ENCODE measurements around the gene SLC25A28.

SLC25A28 gene

GRCh38 chr10:99569961-99570360 lies 50.3 kb downstream of the SLC25A28 start:
- POLR2A ChIA-PET, result no interaction called here
- CTCF ChIA-PET, result no interaction called here
- Histone ChIP-seq H3K27ac (ENCODE audit: insufficient read depth in 1 of 2, low read depth in 1 of 2, low read length in 2 of 2, poor library complexity in 1 of 2, severe bottlenecking in 2 of 2) (no peak overlapping the region), H3K27me3 (replicated peaks in 2 of 5; ENCODE audit: control insufficient read depth in 4 of 5, insufficient read depth in 5 of 5, low read length in 4 of 5) (no peaks in the 10 kb centered on the region), H3K4me1 (ENCODE audit: control extremely low read depth in 1 of 4, control insufficient read depth in 4 of 4, insufficient read depth in 4 of 4, low read length in 3 of 4) (no peaks in the 10 kb centered on the region), H3K4me3 (ENCODE audit: control insufficient read depth in 1 of 7, extremely low read depth in 1 of 7, insufficient read depth in 4 of 7, low read depth in 2 of 7, low read length in 6 of 7) (no peak overlapping the region), H3K36me3 (ENCODE audit: control insufficient read depth in 4 of 4, insufficient read depth in 4 of 4, low read length in 3 of 4) (no peaks in the 10 kb centered on the region), H3K9me3 (ENCODE audit: control extremely low read depth in 1 of 5, control insufficient read depth in 4 of 5, insufficient read depth in 2 of 5, low read depth in 1 of 5, low read length in 4 of 5) (no peaks in the 10 kb centered on the region)
- no peak for DNase-seq

GRCh38 chr10:99569253-99569939 lies 50.8 kb downstream of the SLC25A28 start:
- ChIA-PET CTCF (no interaction called here), POLR2A (no interaction called here)
- H3K4me1 ChIP-seq (ENCODE audit: control extremely low read depth in 1 of 4, control insufficient read depth in 4 of 4, insufficient read depth in 4 of 4, low read length in 3 of 4), result peaks cover 0 to 2% (median 0%) of the 10 kb centered on the region in 4 experiments
- H3K9me3 ChIP-seq (ENCODE audit: control extremely low read depth in 1 of 5, control insufficient read depth in 4 of 5, insufficient read depth in 2 of 5, low read depth in 1 of 5, low read length in 4 of 5), result no peaks in the 10 kb centered on the region
- no peaks in the 10 kb centered on the region for H3K36me3 ChIP-seq (ENCODE audit: control insufficient read depth in 4 of 4, insufficient read depth in 4 of 4, low read length in 3 of 4)
- WGBS (ENCODE audit: insufficient coverage), result 72% methylated on average over 5 of the region's 11 CpGs
- H3K27ac ChIP-seq (ENCODE audit: insufficient read depth in 1 of 2, low read depth in 1 of 2, low read length in 2 of 2, poor library complexity in 1 of 2, severe bottlenecking in 2 of 2), result no peak overlapping the region
- no peak for DNase-seq
- H3K27me3 ChIP-seq (replicated peaks in 2 of 5; ENCODE audit: control insufficient read depth in 4 of 5, insufficient read depth in 5 of 5, low read length in 4 of 5), result no peaks in the 10 kb centered on the region
- H3K4me3 ChIP-seq (ENCODE audit: control insufficient read depth in 1 of 7, extremely low read depth in 1 of 7, insufficient read depth in 4 of 7, low read depth in 2 of 7, low read length in 6 of 7), result no peak overlapping the region

GRCh38 chr10:99565166-99565565 lies 55.1 kb downstream of the SLC25A28 start:
- POLR2A ChIA-PET, result no interaction called here
- Histone ChIP-seq H3K9me3 (ENCODE audit: control extremely low read depth in 1 of 5, control insufficient read depth in 4 of 5, insufficient read depth in 2 of 5, low read depth in 1 of 5, low read length in 4 of 5) (no peaks in the 10 kb centered on the region), H3K4me3 (ENCODE audit: control insufficient read depth in 1 of 7, extremely low read depth in 1 of 7, insufficient read depth in 4 of 7, low read depth in 2 of 7, low read length in 6 of 7) (no peak overlapping the region), H3K27ac (ENCODE audit: insufficient read depth in 1 of 2, low read depth in 1 of 2, low read length in 2 of 2, poor library complexity in 1 of 2, severe bottlenecking in 2 of 2) (no peak overlapping the region), H3K36me3 (ENCODE audit: control insufficient read depth in 4 of 4, insufficient read depth in 4 of 4, low read length in 3 of 4) (no peaks in the 10 kb centered on the region), H3K4me1 (ENCODE audit: control extremely low read depth in 1 of 4, control insufficient read depth in 4 of 4, insufficient read depth in 4 of 4, low read length in 3 of 4) (peaks cover 0 to 2% (median 0%) of the 10 kb centered on the region in 4 experiments), H3K27me3 (replicated peaks in 2 of 5; ENCODE audit: control insufficient read depth in 4 of 5, insufficient read depth in 5 of 5, low read length in 4 of 5) (no peaks in the 10 kb centered on the region)
- DNase-seq, result no peak
- CTCF ChIA-PET, result interaction anchor here (9.2 kb wide), 1 partner anchor 47 kb away, joined by 147 read pairs; no protein-coding TSS in a partner anchor
- 100% methylated on average over 1 of the region's 4 CpGs for WGBS (ENCODE audit: insufficient coverage)

GRCh38 chr10:99564361-99564760 lies 55.9 kb downstream of the SLC25A28 start:
- WGBS (ENCODE audit: insufficient coverage), result 63% methylated on average over 1 of the region's 3 CpGs
- no peaks in the 10 kb centered on the region for H3K36me3 ChIP-seq (ENCODE audit: control insufficient read depth in 4 of 4, insufficient read depth in 4 of 4, low read length in 3 of 4)
- DNase-seq, result peak in 1 of 3 donors; percentile 10
- H3K4me1 ChIP-seq (ENCODE audit: control extremely low read depth in 1 of 4, control insufficient read depth in 4 of 4, insufficient read depth in 4 of 4, low read length in 3 of 4), result peaks cover 0 to 2% (median 0%) of the 10 kb centered on the region in 4 experiments
- no peaks in the 10 kb centered on the region for H3K27me3 ChIP-seq (replicated peaks in 2 of 5; ENCODE audit: control insufficient read depth in 4 of 5, insufficient read depth in 5 of 5, low read length in 4 of 5)
- H3K4me3 ChIP-seq (ENCODE audit: control insufficient read depth in 1 of 7, extremely low read depth in 1 of 7, insufficient read depth in 4 of 7, low read depth in 2 of 7, low read length in 6 of 7), result no peak overlapping the region
- H3K27ac ChIP-seq (ENCODE audit: insufficient read depth in 1 of 2, low read depth in 1 of 2, low read length in 2 of 2, poor library complexity in 1 of 2, severe bottlenecking in 2 of 2), result no peak overlapping the region
- ChIA-PET POLR2A (no interaction called here), CTCF (interaction anchor here (0.9 to 9.2 kb wide), 2 partner anchors 15 to 47 kb away, joined by 3 to 147 read pairs; no protein-coding TSS in a partner anchor)
- no peaks in the 10 kb centered on the region for H3K9me3 ChIP-seq (ENCODE audit: control extremely low read depth in 1 of 5, control insufficient read depth in 4 of 5, insufficient read depth in 2 of 5, low read depth in 1 of 5, low read length in 4 of 5)

- H3K27me3 ChIP-seq (replicated peaks in 2 of 5; ENCODE audit: control insufficient read depth in 4 of 5, insufficient read depth in 5 of 5, low read length in 4 of 5), result no peaks in the 10 kb centered on the region
- no peak overlapping the region for H3K27ac ChIP-seq (ENCODE audit: insufficient read depth in 1 of 2, low read depth in 1 of 2, low read length in 2 of 2, poor library complexity in 1 of 2, severe bottlenecking in 2 of 2)
- POLR2A ChIA-PET, result no interaction called here
- DNase-seq, result no peak
- peaks cover 0 to 2% (median 0%) of the 10 kb centered on the region in 4 experiments for H3K4me1 ChIP-seq (ENCODE audit: control extremely low read depth in 1 of 4, control insufficient read depth in 4 of 4, insufficient read depth in 4 of 4, low read length in 3 of 4)
- H3K4me3 ChIP-seq (ENCODE audit: control insufficient read depth in 1 of 7, extremely low read depth in 1 of 7, insufficient read depth in 4 of 7, low read depth in 2 of 7, low read length in 6 of 7), result no peak overlapping the region
- WGBS (ENCODE audit: insufficient coverage), result 80% methylated on average over 2 of the region's 2 CpGs
- CTCF ChIA-PET, result interaction anchor here (1.0 to 9.2 kb wide), 4 partner anchors 14 to 148 kb away, joined by 4 to 147 read pairs (median 28); no protein-coding TSS in a partner anchor
- H3K36me3 ChIP-seq (ENCODE audit: control insufficient read depth in 4 of 4, insufficient read depth in 4 of 4, low read length in 3 of 4), result no peaks in the 10 kb centered on the region
- no peaks in the 10 kb centered on the region for H3K9me3 ChIP-seq (ENCODE audit: control extremely low read depth in 1 of 5, control insufficient read depth in 4 of 5, insufficient read depth in 2 of 5, low read depth in 1 of 5, low read length in 4 of 5)
Measured at GRCh38 chr10:99562631-99563030, 57.6 kb downstream of the SLC25A28 start.
